Activated naive CD8-positive, alpha-beta T cell (primary cell): ENCODE results near the gene LRRC7.

Experiments
- H3K27ac Mint-ChIP-seq: one replicate; pipeline ENCODE4 v1.8.0; 2021; ENCODE audit warnings: mixed read lengths
- H3K27me3 Mint-ChIP-seq: one replicate; pipeline ENCODE4 v1.8.0; 2021; ENCODE audit warnings: mixed read lengths
- H3K36me3 Mint-ChIP-seq: one replicate; pipeline ENCODE4 v1.8.0; 2021; ENCODE audit warnings: mixed read lengths
- H3K4me1 Mint-ChIP-seq: one replicate; pipeline ENCODE4 v1.8.0; 2021; ENCODE audit warnings: low read depth, mixed read lengths
- H3K4me3 Mint-ChIP-seq: one replicate; pipeline ENCODE4 v1.8.0; 2021; ENCODE audit warnings: mild to moderate bottlenecking, mixed read lengths
- H3K9me3 Mint-ChIP-seq: one replicate; pipeline ENCODE4 v1.8.0; 2021; ENCODE audit warnings: low read depth, mixed read lengths

LRRC7 gene

GRCh38 chr1:69567652-69568420 lies at the start of gene LRRC7:
LRRC7 (plus strand) TSS chr1:69567922; CDS start chr1:69568640, 718 bp downstream.
- Mint-ChIP-seq H3K4me1 (peaks cover 8% of the 10 kb centered on the region), H3K27ac (no peak within 1 kb of the TSS), H3K36me3 (no peaks in the 10 kb centered on the region), H3K27me3 (peaks cover 28% of the 10 kb centered on the region), H3K4me3 (peak within 1 kb of the TSS; percentile 74), H3K9me3 (peaks cover 6% of the 10 kb centered on the region)

- Mint-ChIP-seq H3K27ac (no peak overlapping the region), H3K9me3 (no peaks in the 10 kb centered on the region), H3K27me3 (no peaks in the 10 kb centered on the region)
Measured at GRCh38 chr1:69519006-69519405, 48.7 kb upstream of the LRRC7 start.

GRCh38 chr1:69520326-69520725 lies 47.4 kb upstream of the LRRC7 start:
- Mint-ChIP-seq H3K36me3 (no peaks in the 10 kb centered on the region), H3K27ac (no peak overlapping the region), H3K4me1 (no peaks in the 10 kb centered on the region), H3K9me3 (peaks cover under 1% of the 10 kb centered on the region), H3K27me3 (no peaks in the 10 kb centered on the region), H3K4me3 (no peak overlapping the region)

More at GRCh38 chr1:69519006-69519405, 48.7 kb upstream of the LRRC7 start:
- no peak overlapping the region for H3K4me3 Mint-ChIP-seq
- H3K4me1 Mint-ChIP-seq, result no peaks in the 10 kb centered on the region
- no peaks in the 10 kb centered on the region for H3K36me3 Mint-ChIP-seq

- Mint-ChIP-seq H3K27ac (no peak overlapping the region), H3K36me3 (no peaks in the 10 kb centered on the region), H3K4me3 (no peak overlapping the region), H3K27me3 (no peaks in the 10 kb centered on the region), H3K9me3 (peaks cover 3% of the 10 kb centered on the region), H3K4me1 (no peaks in the 10 kb centered on the region)
Measured at GRCh38 chr1:69523032-69523431, 44.7 kb upstream of the LRRC7 start.

GRCh38 chr1:69523461-69523860 lies 44.3 kb upstream of the LRRC7 start:
- no peaks in the 10 kb centered on the region for H3K4me1 Mint-ChIP-seq
- H3K27ac Mint-ChIP-seq, result no peak overlapping the region
- no peaks in the 10 kb centered on the region for H3K36me3 Mint-ChIP-seq
- peaks cover 3% of the 10 kb centered on the region for H3K9me3 Mint-ChIP-seq
- H3K27me3 Mint-ChIP-seq, result no peaks in the 10 kb centered on the region
- no peak overlapping the region for H3K4me3 Mint-ChIP-seq

GRCh38 chr1:69524015-69524414 lies 43.7 kb upstream of the LRRC7 start:
- H3K36me3 Mint-ChIP-seq, result no peaks in the 10 kb centered on the region
- no peaks in the 10 kb centered on the region for H3K27me3 Mint-ChIP-seq
- H3K4me3 Mint-ChIP-seq, result no peak overlapping the region
- H3K9me3 Mint-ChIP-seq, result peaks cover 3% of the 10 kb centered on the region
- no peak overlapping the region for H3K27ac Mint-ChIP-seq
- H3K4me1 Mint-ChIP-seq, result no peaks in the 10 kb centered on the region

GRCh38 chr1:69527273-69527672 lies 40.4 kb upstream of the LRRC7 start:
- H3K4me1 Mint-ChIP-seq, result no peaks in the 10 kb centered on the region
- H3K36me3 Mint-ChIP-seq, result no peaks in the 10 kb centered on the region
- no peak overlapping the region for H3K27ac Mint-ChIP-seq
- H3K9me3 Mint-ChIP-seq, result peaks cover 3% of the 10 kb centered on the region
- no peak overlapping the region for H3K4me3 Mint-ChIP-seq
- H3K27me3 Mint-ChIP-seq, result no peaks in the 10 kb centered on the region

- no peaks in the 10 kb centered on the region for H3K36me3 Mint-ChIP-seq
- no peak overlapping the region for H3K4me3 Mint-ChIP-seq
- no peak overlapping the region for H3K27ac Mint-ChIP-seq
- H3K9me3 Mint-ChIP-seq, result peaks cover 3% of the 10 kb centered on the region
- no peaks in the 10 kb centered on the region for H3K27me3 Mint-ChIP-seq
- no peaks in the 10 kb centered on the region for H3K4me1 Mint-ChIP-seq
Measured at GRCh38 chr1:69528376-69528775, 39.3 kb upstream of the LRRC7 start.

- Mint-ChIP-seq H3K4me1 (no peaks in the 10 kb centered on the region), H3K4me3 (no peak overlapping the region), H3K36me3 (no peaks in the 10 kb centered on the region), H3K27ac (no peak overlapping the region), H3K27me3 (no peaks in the 10 kb centered on the region), H3K9me3 (no peaks in the 10 kb centered on the region)
Measured at GRCh38 chr1:69533343-69533742, 34.4 kb upstream of the LRRC7 start.

GRCh38 chr1:69534829-69535228 lies 32.9 kb upstream of the LRRC7 start:
- Mint-ChIP-seq H3K4me3 (no peak overlapping the region), H3K27me3 (no peaks in the 10 kb centered on the region), H3K9me3 (peaks cover 6% of the 10 kb centered on the region), H3K36me3 (no peaks in the 10 kb centered on the region), H3K27ac (no peak overlapping the region), H3K4me1 (no peaks in the 10 kb centered on the region)

- H3K27me3 Mint-ChIP-seq, result no peaks in the 10 kb centered on the region
- no peaks in the 10 kb centered on the region for H3K4me1 Mint-ChIP-seq
- H3K4me3 Mint-ChIP-seq, result no peak overlapping the region
- H3K27ac Mint-ChIP-seq, result no peak overlapping the region
- H3K36me3 Mint-ChIP-seq, result no peaks in the 10 kb centered on the region
- peaks cover 6% of the 10 kb centered on the region for H3K9me3 Mint-ChIP-seq
Measured at GRCh38 chr1:69535490-69535889, 32.2 kb upstream of the LRRC7 start.

- Mint-ChIP-seq H3K9me3 (peaks cover 9% of the 10 kb centered on the region), H3K4me1 (no peaks in the 10 kb centered on the region), H3K4me3 (no peak overlapping the region), H3K27me3 (no peaks in the 10 kb centered on the region), H3K27ac (no peak overlapping the region), H3K36me3 (no peaks in the 10 kb centered on the region)
Measured at GRCh38 chr1:69540052-69540451, 27.7 kb upstream of the LRRC7 start.

- H3K9me3 Mint-ChIP-seq, result no peaks in the 10 kb centered on the region
- no peaks in the 10 kb centered on the region for H3K27me3 Mint-ChIP-seq
- H3K4me1 Mint-ChIP-seq, result no peaks in the 10 kb centered on the region
- H3K36me3 Mint-ChIP-seq, result no peaks in the 10 kb centered on the region
- H3K27ac Mint-ChIP-seq, result no peak overlapping the region
- H3K4me3 Mint-ChIP-seq, result no peak overlapping the region
Measured at GRCh38 chr1:69551476-69552324, 16.0 kb upstream of the LRRC7 start.

- no peaks in the 10 kb centered on the region for H3K4me1 Mint-ChIP-seq
- H3K9me3 Mint-ChIP-seq, result no peaks in the 10 kb centered on the region
- H3K27me3 Mint-ChIP-seq, result no peaks in the 10 kb centered on the region
- no peak overlapping the region for H3K27ac Mint-ChIP-seq
- H3K36me3 Mint-ChIP-seq, result no peaks in the 10 kb centered on the region
- H3K4me3 Mint-ChIP-seq, result no peak overlapping the region
Measured at GRCh38 chr1:69553726-69554125, 14.0 kb upstream of the LRRC7 start.

- H3K4me3 Mint-ChIP-seq, result peak overlapping the region; percentile 65
- H3K36me3 Mint-ChIP-seq, result no peaks in the 10 kb centered on the region
- H3K4me1 Mint-ChIP-seq, result peaks cover 8% of the 10 kb centered on the region
- H3K9me3 Mint-ChIP-seq, result peaks cover 6% of the 10 kb centered on the region
- peaks cover 28% of the 10 kb centered on the region for H3K27me3 Mint-ChIP-seq
- H3K27ac Mint-ChIP-seq, result no peak overlapping the region
Measured at GRCh38 chr1:69568421-69569174, 876 bp downstream of the LRRC7 start.
